IMR-90 (cell line): Measurements from ENCODE around the gene SLC22A4. TPM values are rescaled to one million over a fixed set of nuclear protein-coding genes. Genes with fewer than 3 reads are reported as not detected.

ENCODE experiments used
- ATAC-seq: fragments of 200-7000 bp; cut with Tn5 transposase; 2 replicates; pipeline ENCODE4 v1.9.1; 2020; ENCODE audit warnings: low read depth, mild to moderate bottlenecking, moderate library complexity
- BruUV-seq: library from RNA; stranded (reverse); fragments of 400-500 nt; replicated peaks from 2 replicates; lab custom pipeline; 2021; lab: Mats Ljungman, UMichigan
- CTCF ChIA-PET: fragments of 300-600 bp; formaldehyde crosslinking; extraction: SDS; loops from one replicate; lab custom pipeline; 2021; ENCODE audit warnings: antibody characterized with exemption; lab: Yijun Ruan, JAX
- POLR2A ChIA-PET: fragments of 300-600 bp; sonication (Branson Sonifier 250); formaldehyde crosslinking; loops from one replicate; lab custom pipeline; 2022; ENCODE audit warnings: antibody characterized with exemption; ENCODE audit not compliant: unreplicated experiment; lab: Charles Lee
- DNase-seq: peaks from one replicate; pipeline ENCODE4 v3.0.0; 2013
- H2AFZ ChIP-seq: replicated peaks from 2 replicates; pipeline ENCODE3; 2013; ENCODE audit warnings: low read length, mild to moderate bottlenecking; ENCODE audit not compliant: poor library complexity
- H2AK5ac ChIP-seq: 2 replicates; pipeline ENCODE4 v1.6.1; 2013; ENCODE audit warnings: low read depth, low read length, inconsistent platforms
- H2AK9ac ChIP-seq: replicated peaks from 2 replicates; pipeline ENCODE3; 2013; ENCODE audit warnings: mild to moderate bottlenecking, low read depth, low read length, moderate library complexity; ENCODE audit not compliant: poor library complexity
- H2BK120ac ChIP-seq: 2 replicates; pipeline ENCODE4 v1.6.1; 2013; ENCODE audit warnings: low read depth, low read length, inconsistent platforms
- H2BK15ac ChIP-seq: 3 replicates; pipeline ENCODE4 v1.6.1; 2013; ENCODE audit warnings: low read depth, low read length, inconsistent platforms
- H2BK20ac ChIP-seq: 2 replicates; pipeline ENCODE4 v1.6.1; 2013; ENCODE audit warnings: low read depth, mild to moderate bottlenecking, inconsistent platforms, low read length, moderate library complexity
- H2BK5ac ChIP-seq: 2 replicates; pipeline ENCODE4 v1.6.1; 2013; ENCODE audit warnings: mild to moderate bottlenecking, low read depth, low read length, inconsistent platforms; ENCODE audit not compliant: poor library complexity, severe bottlenecking
- H3K14ac ChIP-seq: replicated peaks from 2 replicates; pipeline ENCODE4 v1.6.1; 2013; ENCODE audit warnings: low read depth, low read length, inconsistent platforms
- H3K18ac ChIP-seq: 2 replicates; pipeline ENCODE4 v1.6.1; 2013; ENCODE audit warnings: low read depth, low read length, control low read depth
- H3K23ac ChIP-seq: 2 replicates; pipeline ENCODE4 v1.6.1; 2013; ENCODE audit warnings: low read depth, low read length, inconsistent platforms
- H3K27ac ChIP-seq: 2 replicates; pipeline ENCODE4 v1.5.1; 2013; ENCODE audit warnings: mild to moderate bottlenecking, control low read depth, low read length; ENCODE audit not compliant: insufficient read depth
- H3K27me3 ChIP-seq: 2 replicates; pipeline ENCODE4 v1.6.1; 2013; ENCODE audit warnings: low read length; ENCODE audit not compliant: control insufficient read depth, insufficient read depth
- H3K36me3 ChIP-seq: 2 replicates; pipeline ENCODE4 v1.6.1; 2013; ENCODE audit warnings: low read length, mixed read lengths; ENCODE audit not compliant: control insufficient read depth, insufficient read depth
- H3K4ac ChIP-seq: 2 replicates; pipeline ENCODE4 v1.6.1; 2013; ENCODE audit warnings: low read depth, low read length, inconsistent platforms
- H3K4me1 ChIP-seq: 2 replicates; pipeline ENCODE4 v1.6.1; 2013; ENCODE audit warnings: low read length, mixed read lengths; ENCODE audit not compliant: control insufficient read depth, insufficient read depth
- H3K4me2 ChIP-seq: 2 replicates; pipeline ENCODE4 v1.6.1; 2013; ENCODE audit warnings: low read depth, mild to moderate bottlenecking, control low read depth, low read length, moderate library complexity
- H3K4me3 ChIP-seq: 2 replicates; pipeline ENCODE4 v1.5.1; 2013; ENCODE audit warnings: low read depth, mild to moderate bottlenecking, control low read depth, low read length, moderate library complexity; ENCODE audit not compliant: insufficient read depth
- H3K56ac ChIP-seq: 2 replicates; pipeline ENCODE4 v1.6.1; 2013; ENCODE audit warnings: low read length, inconsistent platforms; ENCODE audit not compliant: insufficient read depth; ENCODE audit errors: extremely low read depth
- H3K79me1 ChIP-seq, 2 experiments: 2 replicates each; pipeline ENCODE4 v1.6.1; 2013; ENCODE audit warnings: low read length in 2 of 2, inconsistent platforms in 1 of 2, low read depth in 1 of 2
- H3K9ac ChIP-seq: 2 replicates; pipeline ENCODE4 v1.6.1; 2013; ENCODE audit warnings: low read depth, low read length, control low read depth
- H3K9me1 ChIP-seq: 2 replicates; pipeline ENCODE4 v1.6.1; 2013; ENCODE audit warnings: low read length, inconsistent platforms; ENCODE audit not compliant: insufficient read depth
- H3K9me3 ChIP-seq: 2 replicates; pipeline ENCODE4 v1.6.1; 2013; ENCODE audit warnings: low read length; ENCODE audit not compliant: control insufficient read depth, insufficient read depth
- H4K20me1 ChIP-seq: 2 replicates; pipeline ENCODE4 v1.6.1; 2013; ENCODE audit warnings: low read length, inconsistent platforms; ENCODE audit not compliant: insufficient read depth
- H4K5ac ChIP-seq: 2 replicates; pipeline ENCODE4 v1.6.1; 2013; ENCODE audit warnings: mild to moderate bottlenecking, low read depth, low read length, control low read depth
- H4K8ac ChIP-seq, 2 experiments: 2 replicates each; pipeline ENCODE4 v1.6.1; 2013; ENCODE audit warnings: low read depth in 2 of 2, low read length in 2 of 2, control low read depth in 1 of 2, inconsistent platforms in 1 of 2
- H4K91ac ChIP-seq: 2 replicates; pipeline ENCODE4 v1.6.1; 2013; ENCODE audit warnings: low read depth, low read length, inconsistent platforms; ENCODE audit not compliant: insufficient read depth
- BHLHE40 ChIP-seq: fragments of 150-350 bp; IDR thresholded peaks from 2 replicates; pipeline ENCODE4 v1.6.1; 2016; ENCODE audit warnings: mild to moderate bottlenecking, low read depth, low read length
- CEBPB ChIP-seq: IDR thresholded peaks from 2 replicates; pipeline ENCODE4 v1.6.1; 2012; ENCODE audit warnings: low read depth, low read length, improper control_type of control experiment
- CHD1 ChIP-seq: IDR thresholded peaks from 2 replicates; pipeline ENCODE4 v1.6.1; 2012; ENCODE audit warnings: low read depth, low read length, improper control_type of control experiment
- MAFK ChIP-seq: IDR thresholded peaks from 2 replicates; pipeline ENCODE4 v1.6.1; 2012; ENCODE audit warnings: low read depth, low read length, improper control_type of control experiment
- MAZ ChIP-seq: IDR thresholded peaks from 2 replicates; pipeline ENCODE4 v1.6.1; 2012; ENCODE audit warnings: low read depth, mild to moderate bottlenecking, low read length, improper control_type of control experiment, moderate library complexity, borderline replicate concordance
- MXI1 ChIP-seq: IDR thresholded peaks from 2 replicates; pipeline ENCODE4 v1.6.1; 2012; ENCODE audit warnings: low read depth, mild to moderate bottlenecking, low read length, moderate library complexity, borderline replicate concordance
- NFE2L2 ChIP-seq: fragments of 150-350 bp; IDR thresholded peaks from 2 replicates; pipeline ENCODE4 v1.6.1; 2016; ENCODE audit warnings: low read depth, mild to moderate bottlenecking, low read length
- RAD21 ChIP-seq: IDR thresholded peaks from 2 replicates; pipeline ENCODE4 v1.6.1; 2012; ENCODE audit warnings: low read length, improper control_type of control experiment
- RCOR1 ChIP-seq: IDR thresholded peaks from 2 replicates; pipeline ENCODE4 v1.6.1; 2012; ENCODE audit warnings: mild to moderate bottlenecking, low read length, improper control_type of control experiment; ENCODE audit not compliant: insufficient replicate concordance
- RFX5 ChIP-seq: IDR thresholded peaks from 2 replicates; pipeline ENCODE4 v1.8.0; 2012; ENCODE audit warnings: low read depth, mild to moderate bottlenecking, low read length, moderate library complexity
- SMC3 ChIP-seq: fragments of 150-350 bp; IDR thresholded peaks from 2 replicates; pipeline ENCODE4 v1.6.1; 2016; ENCODE audit warnings: low read depth, mild to moderate bottlenecking, antibody characterized with exemption, low read length, moderate library complexity
- whole genome bisulfite sequencing, 2 experiments: methylation state at CpG; one replicate each; pipeline versions ENCODE4 v1.1.5 to v1.1.7; 2013; ENCODE audit warnings: missing lambda C conversion rate in 2 of 2; ENCODE audit not compliant: insufficient read length in 1 of 2; ENCODE audit errors: extremely low coverage in 2 of 2; 5-methylcytosine and 5-hydroxymethylcytosine counted together
- dilution Hi-C: fragments of 300-500 bp; cut with HindIII; formaldehyde crosslinking; loops from one replicate; pipeline ENCODE4 v1.14.3; 2018; ENCODE audit warnings: low sequenced_read_pairs; ENCODE audit not compliant: unreplicated experiment
- in situ Hi-C: fragments of 300-500 bp; cut with MboI; formaldehyde crosslinking; loops from 3 replicates; pipeline ENCODE4 v1.14.3; 2019; ENCODE audit warnings: low sequenced_read_pairs, inconsistent platforms, mixed read lengths
- intact Hi-C: fragments of 100-400 bp; cut with micrococcal nuclease; formaldehyde crosslinking; loops from 2 replicates; pipeline ENCODE4 v1.10.0; 2022
- polyA plus RNA-seq, 3 experiments: library from polyadenylated mRNA; depleted of rRNA; stranded (reverse); fragments of >200 nt; gene quantifications; 2 replicates each; pipeline ENCODE4 v1.2.3, GENCODE V29; 2012; ENCODE audit warnings: low replicate concordance in 1 of 3
- total RNA-seq: library from RNA; depleted of rRNA; stranded (reverse); fragments of >200 nt; gene quantifications from 2 replicates; pipeline ENCODE4 v1.2.3, GENCODE V29; 2012
- TF ChIP-seq, protein P1 (sequence below): conservative IDR thresholded peaks from 2 replicates; pipeline ENCODE4 v1.5.1; 2012; ENCODE audit warnings: mild to moderate bottlenecking, low read depth, low read length, improper control_type of control experiment
- TF ChIP-seq, protein P2 (sequence below): fragments of 150-350 bp; IDR thresholded peaks from 2 replicates; pipeline ENCODE4 v1.6.1; 2016; ENCODE audit warnings: low read depth, mild to moderate bottlenecking, low read length, moderate library complexity, borderline replicate concordance
- TF ChIP-seq, protein P3 (sequence below): fragments of 150-350 bp; IDR thresholded peaks from 2 replicates; pipeline ENCODE4 v1.6.1; 2017; ENCODE audit warnings: mild to moderate bottlenecking, antibody characterized with exemption, low read length, low read depth

Gene SLC22A4
- total and polyA plus RNA-seq, 2 of the 4 experiments (the other 2 are of a cell fraction), result 2.6 to 3.2 TPM

DNA sequence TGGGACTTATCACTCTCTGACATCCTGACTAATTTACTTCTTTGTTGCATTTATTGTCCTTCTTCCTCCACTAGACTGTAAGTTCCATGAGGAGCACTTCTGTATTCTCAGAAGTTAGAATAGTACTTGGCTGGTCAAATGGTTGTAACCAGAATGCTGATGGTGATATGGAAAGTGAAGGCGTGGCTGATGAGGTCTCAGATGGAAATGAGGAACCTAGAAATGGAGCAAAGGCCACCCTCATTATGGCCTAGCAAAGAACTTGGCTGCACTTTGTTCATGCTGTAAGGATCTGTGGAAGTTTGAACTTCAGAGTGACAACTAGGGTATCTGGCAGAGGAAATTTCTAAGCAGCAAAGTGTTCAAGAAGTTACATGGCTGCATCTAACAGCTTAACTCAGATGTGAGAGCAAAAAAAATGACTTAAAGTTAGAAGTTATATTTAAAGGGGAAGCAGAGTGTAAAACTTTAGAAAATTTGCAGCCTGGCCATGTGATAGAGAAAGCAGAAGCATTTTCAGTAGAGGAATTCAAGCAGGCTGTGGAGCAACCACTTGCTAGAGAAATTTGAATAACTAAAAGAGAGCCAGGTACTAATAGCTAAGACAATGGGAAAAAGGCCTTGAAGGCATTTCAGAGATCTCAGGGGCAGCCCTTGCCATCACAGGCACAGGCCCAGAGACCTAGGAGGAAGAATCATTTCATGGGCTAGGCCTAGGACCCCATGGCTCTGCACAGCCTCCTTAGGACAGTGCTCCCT lies 60.4 kb downstream of the SLC22A4 start:
- Histone ChIP-seq H4K20me1 (no peaks in the 10 kb centered on the region), H3K4ac (no peak overlapping the region), H4K8ac (no peak overlapping the region), H2AK9ac (no peak overlapping the region), H3K79me1 (no peaks in the 10 kb centered on the region), H3K4me2 (no peak overlapping the region), H3K4me1 (no peaks in the 10 kb centered on the region), H3K18ac (no peak overlapping the region), H2BK20ac (no peak overlapping the region), H3K4me3 (no peak overlapping the region), H3K9me3 (no peaks in the 10 kb centered on the region), H3K56ac (no peak overlapping the region), H3K27me3 (peaks cover 10% of the 10 kb centered on the region), H3K14ac (no peak overlapping the region), H4K91ac (no peak overlapping the region), H3K23ac (no peak overlapping the region), H2AFZ (no peak overlapping the region), H2AK5ac (no peak overlapping the region), H2BK15ac (no peak overlapping the region), H2BK5ac (no peak overlapping the region), H3K27ac (no peak overlapping the region), H4K5ac (no peak overlapping the region), H3K9me1 (no peaks in the 10 kb centered on the region), H3K36me3 (no peaks in the 10 kb centered on the region), H3K9ac (no peak overlapping the region), H2BK120ac (no peak overlapping the region)
- no TSS peak for BruUV-seq
- TF ChIP-seq CHD1 (no peak), BHLHE40 (no peak), NFE2L2 (no peak), MAFK (no peak), RCOR1 (no peak), MXI1 (no peak), RFX5 (no peak), RAD21 (no peak), SMC3 (no peak), CEBPB (no peak), MAZ (no peak)
- TF ChIP-seq, protein P1, sequence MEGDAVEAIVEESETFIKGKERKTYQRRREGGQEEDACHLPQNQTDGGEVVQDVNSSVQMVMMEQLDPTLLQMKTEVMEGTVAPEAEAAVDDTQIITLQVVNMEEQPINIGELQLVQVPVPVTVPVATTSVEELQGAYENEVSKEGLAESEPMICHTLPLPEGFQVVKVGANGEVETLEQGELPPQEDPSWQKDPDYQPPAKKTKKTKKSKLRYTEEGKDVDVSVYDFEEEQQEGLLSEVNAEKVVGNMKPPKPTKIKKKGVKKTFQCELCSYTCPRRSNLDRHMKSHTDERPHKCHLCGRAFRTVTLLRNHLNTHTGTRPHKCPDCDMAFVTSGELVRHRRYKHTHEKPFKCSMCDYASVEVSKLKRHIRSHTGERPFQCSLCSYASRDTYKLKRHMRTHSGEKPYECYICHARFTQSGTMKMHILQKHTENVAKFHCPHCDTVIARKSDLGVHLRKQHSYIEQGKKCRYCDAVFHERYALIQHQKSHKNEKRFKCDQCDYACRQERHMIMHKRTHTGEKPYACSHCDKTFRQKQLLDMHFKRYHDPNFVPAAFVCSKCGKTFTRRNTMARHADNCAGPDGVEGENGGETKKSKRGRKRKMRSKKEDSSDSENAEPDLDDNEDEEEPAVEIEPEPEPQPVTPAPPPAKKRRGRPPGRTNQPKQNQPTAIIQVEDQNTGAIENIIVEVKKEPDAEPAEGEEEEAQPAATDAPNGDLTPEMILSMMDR, result no peak
- TF ChIP-seq, protein P2, sequence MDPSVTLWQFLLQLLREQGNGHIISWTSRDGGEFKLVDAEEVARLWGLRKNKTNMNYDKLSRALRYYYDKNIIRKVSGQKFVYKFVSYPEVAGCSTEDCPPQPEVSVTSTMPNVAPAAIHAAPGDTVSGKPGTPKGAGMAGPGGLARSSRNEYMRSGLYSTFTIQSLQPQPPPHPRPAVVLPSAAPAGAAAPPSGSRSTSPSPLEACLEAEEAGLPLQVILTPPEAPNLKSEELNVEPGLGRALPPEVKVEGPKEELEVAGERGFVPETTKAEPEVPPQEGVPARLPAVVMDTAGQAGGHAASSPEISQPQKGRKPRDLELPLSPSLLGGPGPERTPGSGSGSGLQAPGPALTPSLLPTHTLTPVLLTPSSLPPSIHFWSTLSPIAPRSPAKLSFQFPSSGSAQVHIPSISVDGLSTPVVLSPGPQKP, result no peak
- TF ChIP-seq, protein P3, sequence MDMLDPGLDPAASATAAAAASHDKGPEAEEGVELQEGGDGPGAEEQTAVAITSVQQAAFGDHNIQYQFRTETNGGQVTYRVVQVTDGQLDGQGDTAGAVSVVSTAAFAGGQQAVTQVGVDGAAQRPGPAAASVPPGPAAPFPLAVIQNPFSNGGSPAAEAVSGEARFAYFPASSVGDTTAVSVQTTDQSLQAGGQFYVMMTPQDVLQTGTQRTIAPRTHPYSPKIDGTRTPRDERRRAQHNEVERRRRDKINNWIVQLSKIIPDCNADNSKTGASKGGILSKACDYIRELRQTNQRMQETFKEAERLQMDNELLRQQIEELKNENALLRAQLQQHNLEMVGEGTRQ, result no peak
- CTCF ChIA-PET, result interaction anchor here (1.0 kb wide), 1 partner anchor 14 kb away, joined by 3 read pairs; no protein-coding TSS in a partner anchor
- intact Hi-C loops, result no loop called here
- ATAC-seq (no peak), DNase-seq (no peak)
- dilution Hi-C loops, result no loop called here
- WGBS, 2 experiments, result no CpG with 5 or more reads among the region's 1 CpG
- in situ Hi-C loops, result no loop called here
- POLR2A ChIA-PET, result no interaction called here
